Left lung (tissue), 14 donors: ENCODE measurements around the gene LIN54. TPM values are rescaled to one million over a fixed set of nuclear protein-coding genes. Genes with fewer than 3 reads are reported as not detected.
A peak's percentile ranks its signal among the peaks of the same experiment; 100 is the strongest.
"Not testable (repeated sequence)": the region's sequence is repeated elsewhere in the genome, so short reads cannot be mapped to it uniquely, and the experiment has no call there.

Experiments
- ATAC-seq: fragments of 200-7000 bp; cut with Tn5 transposase; one replicate; pipeline ENCODE4 v1.9.1; 2020; ENCODE audit warnings: moderate library complexity
- DNase-seq, 4 donors: peaks; one replicate each; pipeline ENCODE4 v3.0.0-alpha.2; 2013 to 2020
- H3K27ac ChIP-seq, 2 donors: fragments of 200-600 bp; sonication (generic) in 1 of 2; one replicate each; pipeline versions ENCODE4 v1.5.0 to v1.8.0; 2020 to 2021
- H3K27me3 ChIP-seq, 2 donors: fragments of 200-600 bp; sonication (generic) in 1 of 2; one replicate each; pipeline versions ENCODE4 v1.5.0 to v1.8.0; 2020 to 2021
- H3K36me3 ChIP-seq, 2 donors: fragments of 200-600 bp; sonication (generic) in 1 of 2; one replicate each; pipeline versions ENCODE4 v1.5.0 to v1.8.0; 2020 to 2021
- H3K4me1 ChIP-seq, 2 donors: fragments of 200-600 bp; one replicate each; pipeline ENCODE4 v1.8.0; 2021
- H3K4me3 ChIP-seq, 2 donors: fragments of 200-600 bp; sonication (generic) in 1 of 2; one replicate each; pipeline versions ENCODE4 v1.5.0 to v1.8.0; 2020 to 2021; ENCODE audit warnings: mild to moderate bottlenecking in 1 of 2
- H3K9me3 ChIP-seq, 2 donors: fragments of 200-600 bp; sonication (generic) in 1 of 2; one replicate each; pipeline versions ENCODE4 v1.5.0 to v1.8.0; 2020 to 2021
- intact Hi-C, 2 donors: fragments of 100-400 bp; cut with DNase I; formaldehyde crosslinking; loops; one replicate each; pipeline versions ENCODE4 v1.11.2 to v1.14.2; 2022
- long read RNA-seq, 12 donors: library from polyadenylated mRNA in 2 of 12; unstranded in 2 of 12; transcript quantifications; one replicate each; pipeline ENCODE4 v2.0.0 and lab custom pipeline, GENCODE V29; 2019 to 2026
- polyA plus RNA-seq, 6 donors: library from polyadenylated mRNA; unstranded; fragments of 120-200 nt; gene quantifications; one replicate each; pipeline ENCODE4 v1.2.1, GENCODE V29; 2013; ENCODE audit not compliant: insufficient read length in 6 of 6
- total RNA-seq, 2 donors: library from RNA; stranded (reverse); fragmentation: NEBNext Ultra II Directional; extraction: Animal tissue kit (Norgen Biotek cat#: 25700); gene quantifications; one replicate each; pipeline ENCODE4 v1.2.1, GENCODE V29; 2021
- TF ChIP-seq, protein P1 (sequence below), 2 donors: fragments of 200-600 bp; sonication (generic) in 1 of 2; IDR thresholded peaks; one replicate each; pipeline versions ENCODE4 v1.5.0 to v1.8.0; 2021; ENCODE audit warnings: antibody characterized with exemption in 2 of 2
- donor health status: DM: no; HTN: yes; CAD: no.
- donor health status: DM: no; HTN: no; CAD: no.

Gene LIN54
- total RNA-seq (10 to 100 TPM; 10.3 to 13.6 TPM), polyA plus RNA-seq (10 to 100 TPM; 13.8 to 17.9 (median 15.6) TPM)
- long read RNA-seq, donor 1, partial matches to known transcripts, result 114 of 160 reads
- long read RNA-seq, donor 1, other reads (novel, unspliced or antisense), result 45 of 160 reads
- long read RNA-seq, donor 2, full-length matches to known transcripts, result 2 of 7 reads
- long read RNA-seq, donor 2, partial matches to known transcripts, result 5 of 7 reads
- long read RNA-seq, donor 2, other reads (novel, unspliced or antisense), result 0 of 7 reads
- long read RNA-seq, donor 3, result 0 reads
- long read RNA-seq, donor 4, partial matches to known transcripts, result 0 of 1 reads
- long read RNA-seq, donor 4, other reads (novel, unspliced or antisense), result 1 of 1 reads
- long read RNA-seq, donor 5, result 0 reads
- long read RNA-seq, donor 6, result 0 reads
- long read RNA-seq, donor 7, result 0 reads
- long read RNA-seq, donor 8, result 0 reads
- long read RNA-seq, donor 9, result 0 reads
- long read RNA-seq, donor 10, result 0 reads
- long read RNA-seq, donor 11, result 0 reads
- long read RNA-seq, donor 12, partial matches to known transcripts, result 0 of 1 reads
- long read RNA-seq, donor 12, other reads (novel, unspliced or antisense), result 0 of 1 reads

DNA sequence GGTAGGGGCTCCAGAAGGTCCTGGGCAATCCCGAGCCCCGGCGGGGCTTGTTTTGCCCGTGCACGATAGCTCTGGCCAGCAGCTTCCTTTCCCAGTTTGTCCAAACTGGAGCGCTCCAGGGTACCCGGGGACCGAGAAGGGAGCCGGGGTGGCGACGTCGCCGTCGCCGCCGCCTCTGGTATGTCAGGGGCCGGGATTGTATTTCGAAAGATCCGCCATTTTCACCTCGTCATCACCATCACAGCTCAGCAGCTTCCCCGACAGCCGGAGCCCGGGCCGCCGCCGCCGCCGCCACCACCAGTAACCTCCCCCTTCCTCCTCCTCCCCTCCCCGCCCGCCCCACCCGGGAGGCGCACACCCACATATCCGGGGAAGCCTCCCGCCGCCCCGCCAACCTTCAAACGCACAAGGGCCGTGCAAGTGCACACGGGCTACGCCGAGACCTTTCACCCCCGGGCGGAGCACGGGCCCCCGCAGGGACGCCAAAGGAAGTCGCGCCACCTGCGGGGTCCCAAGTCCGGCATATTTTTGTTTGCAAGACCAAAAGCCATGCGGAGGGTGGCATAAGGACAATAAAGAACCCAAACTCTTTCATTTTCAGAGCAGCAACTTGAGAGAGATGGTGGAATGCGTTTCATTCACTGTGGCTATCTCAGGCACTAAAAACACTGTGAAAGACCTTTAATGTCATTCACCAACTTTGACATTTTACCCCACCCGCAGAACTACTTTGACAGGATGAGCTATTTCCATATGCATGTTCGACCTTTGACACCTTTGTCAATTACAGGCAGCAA, at the start of gene LIN54:
Gene LIN54, minus strand, starts transcription at position 302 of the 797 bp plus-strand sequence. CDS start 25,979 bp downstream, outside the sequence.
- TF ChIP-seq, protein P1, sequence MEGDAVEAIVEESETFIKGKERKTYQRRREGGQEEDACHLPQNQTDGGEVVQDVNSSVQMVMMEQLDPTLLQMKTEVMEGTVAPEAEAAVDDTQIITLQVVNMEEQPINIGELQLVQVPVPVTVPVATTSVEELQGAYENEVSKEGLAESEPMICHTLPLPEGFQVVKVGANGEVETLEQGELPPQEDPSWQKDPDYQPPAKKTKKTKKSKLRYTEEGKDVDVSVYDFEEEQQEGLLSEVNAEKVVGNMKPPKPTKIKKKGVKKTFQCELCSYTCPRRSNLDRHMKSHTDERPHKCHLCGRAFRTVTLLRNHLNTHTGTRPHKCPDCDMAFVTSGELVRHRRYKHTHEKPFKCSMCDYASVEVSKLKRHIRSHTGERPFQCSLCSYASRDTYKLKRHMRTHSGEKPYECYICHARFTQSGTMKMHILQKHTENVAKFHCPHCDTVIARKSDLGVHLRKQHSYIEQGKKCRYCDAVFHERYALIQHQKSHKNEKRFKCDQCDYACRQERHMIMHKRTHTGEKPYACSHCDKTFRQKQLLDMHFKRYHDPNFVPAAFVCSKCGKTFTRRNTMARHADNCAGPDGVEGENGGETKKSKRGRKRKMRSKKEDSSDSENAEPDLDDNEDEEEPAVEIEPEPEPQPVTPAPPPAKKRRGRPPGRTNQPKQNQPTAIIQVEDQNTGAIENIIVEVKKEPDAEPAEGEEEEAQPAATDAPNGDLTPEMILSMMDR (IDR thresholded peaks at IDR 0.05), result no peak
- H3K4me3 ChIP-seq, result peak within 1 kb of the TSS; percentile 82 to 88
- H3K9me3 ChIP-seq, result no peaks in the 10 kb centered on the region
- no peaks in the 10 kb centered on the region for H3K27me3 ChIP-seq
- ATAC-seq (peak; percentile 69), DNase-seq (peak; percentile 53 to 97 (median 80))
- H3K4me1 ChIP-seq, result peaks cover 10 to 47% of the 10 kb centered on the region in 2 donors
- intact Hi-C loops, result no loop called here
- no peaks in the 10 kb centered on the region for H3K36me3 ChIP-seq
- peak within 1 kb of the TSS; percentile 88 to 92 for H3K27ac ChIP-seq

DNA sequence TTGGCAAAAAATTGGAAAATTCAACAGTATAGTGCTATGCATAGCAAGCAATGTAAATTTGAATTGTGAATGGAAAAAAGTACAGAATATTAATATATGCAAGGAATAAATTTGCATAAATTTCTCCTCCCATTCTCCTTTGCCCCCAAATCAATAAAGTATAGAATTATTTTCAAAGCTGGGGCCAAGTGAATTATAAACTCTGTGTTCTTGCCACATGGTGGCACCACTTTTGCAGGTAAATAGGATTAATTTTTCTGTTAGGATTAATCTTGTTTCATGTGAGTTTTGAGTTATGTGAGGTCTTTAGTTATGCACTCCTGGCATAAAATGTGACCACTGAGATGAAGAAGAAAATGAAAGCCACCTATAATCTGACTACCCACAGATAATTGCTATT, 44.3 kb upstream of the LIN54 start:
- no peaks in the 10 kb centered on the region for H3K27me3 ChIP-seq
- H3K36me3 ChIP-seq, result peaks cover 0 to 78% of the 10 kb centered on the region in 2 donors
- intact Hi-C loops, result no loop called here
- no peaks in the 10 kb centered on the region for H3K4me1 ChIP-seq
- TF ChIP-seq, protein P1 (IDR thresholded peaks at IDR 0.05), result no peak
- ATAC-seq (no peak), DNase-seq (peak in 1 of 4 donors; percentile 7)
- H3K4me3 ChIP-seq, result no peak overlapping the region
- H3K27ac ChIP-seq, result no peak overlapping the region
- no peaks in the 10 kb centered on the region for H3K9me3 ChIP-seq

DNA sequence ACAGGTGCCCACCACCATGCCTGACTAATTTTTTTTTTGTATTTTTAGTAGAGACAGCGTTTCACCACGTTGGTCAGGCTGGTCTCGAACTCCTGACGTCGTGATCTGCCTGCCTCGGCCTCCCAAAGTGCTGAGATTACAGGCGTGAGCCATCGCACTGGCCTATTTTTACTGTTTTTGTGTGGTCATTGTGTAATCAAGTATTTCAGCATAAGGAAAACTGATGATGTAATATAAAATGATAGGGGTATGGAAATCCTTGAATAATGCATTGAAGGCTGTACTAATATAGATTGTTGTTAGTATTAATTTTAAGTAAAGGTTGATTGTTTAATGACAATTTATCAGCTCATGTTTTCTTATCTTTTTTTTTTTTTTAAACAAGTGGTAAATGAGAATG, 38.2 kb upstream of the LIN54 start:
- H3K4me3 ChIP-seq, DNase-seq, ATAC-seq, H3K4me1 ChIP-seq, H3K27me3 ChIP-seq, H3K27ac ChIP-seq, intact Hi-C loops, H3K9me3 ChIP-seq: not testable (repeated sequence)
- peaks cover 0 to 37% of the 10 kb centered on the region in 2 donors for H3K36me3 ChIP-seq

DNA sequence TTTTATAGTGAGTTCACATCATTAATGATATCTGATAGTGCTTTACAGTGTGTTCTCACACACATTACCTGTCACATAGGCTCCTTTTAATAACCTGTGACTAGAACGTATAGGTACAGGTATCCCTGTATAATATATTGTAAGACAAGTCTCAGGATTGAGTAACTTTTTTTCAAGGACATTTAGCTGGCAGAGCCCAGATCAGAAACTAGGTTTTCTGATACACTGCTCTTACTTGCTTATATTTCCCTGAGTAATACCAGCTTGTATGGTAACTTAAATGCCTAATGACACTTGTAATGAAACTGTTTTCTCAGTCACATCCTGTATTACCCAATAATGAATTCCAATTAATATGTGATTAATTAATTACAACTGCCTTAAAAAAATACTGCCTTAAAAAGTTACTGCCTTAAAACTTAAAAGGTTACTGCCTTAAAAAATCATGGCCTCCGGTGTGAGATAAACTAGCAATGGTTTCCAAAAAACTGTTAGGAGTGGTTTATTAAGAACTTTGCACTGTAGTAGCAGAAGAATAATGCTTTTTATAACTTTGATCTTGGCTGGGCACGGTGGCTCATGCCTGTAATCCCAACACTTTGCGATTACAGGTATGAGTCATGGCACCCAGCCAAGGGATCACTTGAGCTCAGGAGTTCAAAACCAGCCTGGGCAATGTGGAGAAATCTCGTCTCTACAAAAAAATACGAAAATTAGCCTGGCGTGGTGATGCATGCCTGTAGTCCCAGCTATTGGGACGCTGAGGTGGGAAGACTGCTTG, 36.3 kb upstream of the LIN54 start:
- Histone ChIP-seq H3K36me3 (peaks cover 0 to 19% of the 10 kb centered on the region in 2 donors), H3K4me3 (no peak overlapping the region), H3K9me3 (no peaks in the 10 kb centered on the region), H3K27ac (no peak overlapping the region), H3K4me1 (peaks cover 0 to 7% of the 10 kb centered on the region in 2 donors), H3K27me3 (no peaks in the 10 kb centered on the region)
- peak; percentile 23 for ATAC-seq
- no peak for DNase-seq
- TF ChIP-seq, protein P1 (IDR thresholded peaks at IDR 0.05), result no peak
- intact Hi-C loops, result no loop called here

DNA sequence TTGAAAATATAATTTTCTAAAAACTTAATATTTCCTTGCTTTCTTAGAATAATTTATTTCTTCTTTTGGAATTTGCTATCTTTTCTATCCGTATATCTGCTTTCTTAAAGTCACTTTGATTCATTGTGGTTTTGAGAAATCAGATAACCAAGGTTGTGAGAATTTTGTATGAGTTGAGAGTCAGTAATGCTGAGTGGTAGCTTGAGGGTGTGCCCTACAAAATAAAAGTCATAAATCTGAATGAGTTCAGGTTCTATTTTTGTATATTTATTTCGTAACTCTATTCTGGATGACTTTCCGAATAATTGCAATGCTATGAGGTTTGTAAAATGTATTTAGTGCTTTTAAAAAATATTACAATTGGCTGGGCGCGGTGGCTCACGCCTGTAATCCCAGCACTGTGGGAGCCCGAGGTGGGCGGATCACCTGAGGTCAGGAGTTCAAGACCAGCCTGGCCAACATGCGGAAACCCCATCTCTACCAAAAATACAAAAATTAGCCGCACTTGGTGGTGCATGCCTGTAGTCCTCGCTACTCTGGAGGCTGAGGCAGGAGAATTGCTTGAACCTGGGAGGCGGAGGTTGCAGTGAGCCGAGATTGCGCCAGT, 33.3 kb upstream of the LIN54 start:
- TF ChIP-seq, protein P1 (IDR thresholded peaks at IDR 0.05), result no peak
- H3K27ac ChIP-seq, result no peak overlapping the region
- intact Hi-C loops, result no loop called here
- peaks cover 0 to 7% of the 10 kb centered on the region in 2 donors for H3K4me1 ChIP-seq
- H3K9me3 ChIP-seq, result no peaks in the 10 kb centered on the region
- peak; percentile 35 for ATAC-seq
- no peak overlapping the region for H3K4me3 ChIP-seq
- DNase-seq, result no peak
- no peaks in the 10 kb centered on the region for H3K27me3 ChIP-seq
- H3K36me3 ChIP-seq, result no peaks in the 10 kb centered on the region

DNA sequence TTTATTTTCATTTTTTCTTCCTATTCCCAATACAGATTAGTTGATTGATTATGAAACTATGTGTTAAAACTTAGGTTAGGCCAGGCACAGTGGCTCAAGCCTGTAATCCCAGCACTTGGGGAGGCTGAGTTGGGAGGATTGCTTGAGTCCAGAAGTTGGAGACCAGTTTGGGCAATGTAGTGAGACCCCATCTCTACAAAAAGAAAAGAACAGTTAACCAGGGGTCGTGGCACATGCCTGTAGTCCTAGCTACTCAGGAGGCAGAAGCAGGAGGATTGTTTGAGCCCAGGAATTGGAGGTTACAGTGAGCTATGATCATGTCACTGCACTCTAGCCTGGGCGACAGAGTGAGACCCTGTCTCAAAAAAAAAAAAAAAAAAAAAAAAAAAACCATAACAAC, 32.5 kb upstream of the LIN54 start:
- intact Hi-C loops, ATAC-seq, H3K4me1 ChIP-seq, H3K9me3 ChIP-seq, H3K4me3 ChIP-seq, H3K27ac ChIP-seq, DNase-seq, H3K36me3 ChIP-seq, H3K27me3 ChIP-seq: not testable (repeated sequence)
